GM21367 (cell line): ENCODE results near the gene LYPD3.

Source experiments
- ATAC-seq: cut with Tn5 transposase; IDR thresholded peaks from one replicate; pipeline ENCODE4 v1.9.1; 2021; ENCODE audit not compliant: unreplicated experiment

The LYPD3 gene

GRCh38 chr19:43435775-43436174 is 29.6 kb downstream of the LYPD3 start:
- ATAC-seq = no peak

GRCh38 chr19:43433689-43434088 is 31.7 kb downstream of the LYPD3 start:
- ATAC-seq = no peak

- ATAC-seq = no peak
Measured at GRCh38 chr19:43433358-43433673, 32.1 kb downstream of the LYPD3 start.

GRCh38 chr19:43430976-43431375 is 34.4 kb downstream of the LYPD3 start:
- ATAC-seq = no peak

GRCh38 chr19:43430142-43430710 is 35.2 kb downstream of the LYPD3 start:
- ATAC-seq = no peak

- ATAC-seq = no peak
Measured at GRCh38 chr19:43429395-43429794, 36.0 kb downstream of the LYPD3 start.

GRCh38 chr19:43425567-43426392 is 39.6 kb downstream of the LYPD3 start:
- ATAC-seq = no peak

- ATAC-seq = no peak
Measured at GRCh38 chr19:43423779-43424178, 41.6 kb downstream of the LYPD3 start.

- ATAC-seq = no peak
Measured at GRCh38 chr19:43422689-43423066, 42.7 kb downstream of the LYPD3 start.

GRCh38 chr19:43422000-43422688 is 43.3 kb downstream of the LYPD3 start:
- no peak for ATAC-seq

GRCh38 chr19:43420954-43421353 is 44.5 kb downstream of the LYPD3 start:
- no peak for ATAC-seq

- no peak for ATAC-seq
Measured at GRCh38 chr19:43416951-43417623, 48.3 kb downstream of the LYPD3 start.

GRCh38 chr19:43414554-43414953 is 50.9 kb downstream of the LYPD3 start, which contains the start of gene TEX101:
TEX101 (plus strand) TSS chr19:43414890; CDS start chr19:43415920, 1,030 bp downstream.
- ATAC-seq = no peak

- ATAC-seq = no peak
Measured at GRCh38 chr19:43412441-43412840, 53.0 kb downstream of the LYPD3 start.
